ENCODE results near the gene SRXN1. TPM values are rescaled to one million over a fixed set of nuclear protein-coding genes. Genes with fewer than 3 reads are reported as not detected.

SRXN1 gene
- total RNA-seq, 5 donors from 2014 or later (not counting 1 experiment from before 2014, with no cell fraction given): 1.5 to 10.1 (median 7.3) TPM

- Histone ChIP-seq H3K27me3 (replicated peaks in 1 of 2; ENCODE audit: control insufficient read depth in 2 of 2, extremely low read depth in 1 of 2, insufficient read depth in 2 of 2, low read length in 1 of 2) (peaks cover 0 to 28% of the 10 kb centered on the region in 2 experiments), H3K27ac (ENCODE audit: low read length) (no peak overlapping the region), H3K9me3 (no peaks in the 10 kb centered on the region), H3K36me3 (ENCODE audit: control insufficient read depth in 2 of 2, extremely low read depth in 1 of 2, insufficient read depth in 1 of 2, low read length in 1 of 2) (no peaks in the 10 kb centered on the region), H3K4me1 (ENCODE audit: control insufficient read depth in 1 of 2, extremely low read depth in 1 of 2, insufficient read depth in 2 of 2, low read length in 2 of 2) (no peaks in the 10 kb centered on the region), H3K4me3 (ENCODE audit: control insufficient read depth in 1 of 2, extremely low read depth in 1 of 2, low read length in 1 of 2) (no peak overlapping the region)
- H3K36me3 Mint-ChIP-seq: no peaks in the 10 kb centered on the region
- H3K27me3 Mint-ChIP-seq: peaks cover 32 to 36% of the 10 kb centered on the region in 2 donors
- ATAC-seq (replicated peaks in 1 of 4) (no peak), DNase-seq (no peak)
- H3K4me3 Mint-ChIP-seq: no peak overlapping the region
- H3K4me1 Mint-ChIP-seq: no peaks in the 10 kb centered on the region
- H3K9me3 Mint-ChIP-seq: peaks cover 0 to 3% (median 0%) of the 10 kb centered on the region in 3 donors
- H3K27ac Mint-ChIP-seq: no peak overlapping the region
- ChIA-PET CTCF (no interaction called here), POLR2A (no interaction called here)
- WGBS (ENCODE audit: insufficient coverage): 84% methylated on average over 13 of the region's 13 CpGs
These were observed 35.8 kb upstream of the SRXN1 start for GRCh38 chr20:688809-689212.

GRCh38 chr20:687468-688203 is 34.6 kb upstream of the SRXN1 start:
- H3K4me1 ChIP-seq (ENCODE audit: control insufficient read depth in 1 of 2, extremely low read depth in 1 of 2, insufficient read depth in 2 of 2, low read length in 2 of 2): no peaks in the 10 kb centered on the region
- WGBS (ENCODE audit: insufficient coverage): 65% methylated on average over 3 of the region's 9 CpGs
- peaks cover 0 to 30% of the 10 kb centered on the region in 2 experiments for H3K27me3 ChIP-seq (replicated peaks in 1 of 2; ENCODE audit: control insufficient read depth in 2 of 2, extremely low read depth in 1 of 2, insufficient read depth in 2 of 2, low read length in 1 of 2)
- CTCF ChIA-PET: no interaction called here
- H3K27ac Mint-ChIP-seq: no peak overlapping the region
- H3K9me3 Mint-ChIP-seq: no peaks in the 10 kb centered on the region
- H3K9me3 ChIP-seq: no peaks in the 10 kb centered on the region
- ATAC-seq (replicated peaks in 1 of 4): no peak
- no peak overlapping the region for H3K27ac ChIP-seq (ENCODE audit: low read length)
- no peak overlapping the region for H3K4me3 Mint-ChIP-seq
- no peak for DNase-seq
- no peak overlapping the region for H3K4me3 ChIP-seq (ENCODE audit: control insufficient read depth in 1 of 2, extremely low read depth in 1 of 2, low read length in 1 of 2)
- no peaks in the 10 kb centered on the region for H3K36me3 ChIP-seq (ENCODE audit: control insufficient read depth in 2 of 2, extremely low read depth in 1 of 2, insufficient read depth in 1 of 2, low read length in 1 of 2)
- POLR2A ChIA-PET: no interaction called here
- no peaks in the 10 kb centered on the region for H3K36me3 Mint-ChIP-seq
- peaks cover 34 to 37% of the 10 kb centered on the region in 2 donors for H3K27me3 Mint-ChIP-seq
- H3K4me1 Mint-ChIP-seq: no peaks in the 10 kb centered on the region

GRCh38 chr20:684676-685319 is 31.8 kb upstream of the SRXN1 start:
- no peak overlapping the region for H3K27ac Mint-ChIP-seq
- no peaks in the 10 kb centered on the region for H3K36me3 ChIP-seq (ENCODE audit: control insufficient read depth in 2 of 2, extremely low read depth in 1 of 2, insufficient read depth in 1 of 2, low read length in 1 of 2)
- H3K36me3 Mint-ChIP-seq: no peaks in the 10 kb centered on the region
- ChIA-PET CTCF (no interaction called here), POLR2A (no interaction called here)
- no peaks in the 10 kb centered on the region for H3K9me3 ChIP-seq
- no peak overlapping the region for H3K27ac ChIP-seq (ENCODE audit: low read length)
- H3K4me3 Mint-ChIP-seq: no peak overlapping the region
- H3K27me3 ChIP-seq (replicated peaks in 1 of 2; ENCODE audit: control insufficient read depth in 2 of 2, extremely low read depth in 1 of 2, insufficient read depth in 2 of 2, low read length in 1 of 2): peaks cover 0 to 42% of the 10 kb centered on the region in 2 experiments
- no peaks in the 10 kb centered on the region for H3K4me1 ChIP-seq (ENCODE audit: control insufficient read depth in 1 of 2, extremely low read depth in 1 of 2, insufficient read depth in 2 of 2, low read length in 2 of 2)
- H3K4me1 Mint-ChIP-seq: no peaks in the 10 kb centered on the region
- H3K9me3 Mint-ChIP-seq: no peaks in the 10 kb centered on the region
- 50% methylated on average over 1 of the region's 4 CpGs for WGBS (ENCODE audit: insufficient coverage)
- DNase-seq: no peak
- peaks cover 39 to 58% of the 10 kb centered on the region in 2 donors for H3K27me3 Mint-ChIP-seq
- no peak for ATAC-seq (replicated peaks in 1 of 4)
- no peak overlapping the region for H3K4me3 ChIP-seq (ENCODE audit: control insufficient read depth in 1 of 2, extremely low read depth in 1 of 2, low read length in 1 of 2)

GRCh38 chr20:682123-682522 is 29.1 kb upstream of the SRXN1 start:
- peaks cover 5 to 44% of the 10 kb centered on the region in 2 experiments for H3K27me3 ChIP-seq (replicated peaks in 1 of 2; ENCODE audit: control insufficient read depth in 2 of 2, extremely low read depth in 1 of 2, insufficient read depth in 2 of 2, low read length in 1 of 2)
- H3K4me1 Mint-ChIP-seq: no peaks in the 10 kb centered on the region
- POLR2A ChIA-PET: no interaction called here
- H3K27ac ChIP-seq (ENCODE audit: low read length): no peak overlapping the region
- no peaks in the 10 kb centered on the region for H3K9me3 Mint-ChIP-seq
- H3K9me3 ChIP-seq: no peaks in the 10 kb centered on the region
- ATAC-seq (replicated peaks in 1 of 4): no peak
- peaks cover 53 to 62% of the 10 kb centered on the region in 2 donors for H3K27me3 Mint-ChIP-seq
- no CpG with 5 or more reads among the region's 1 CpG for WGBS (ENCODE audit: insufficient coverage)
- no peaks in the 10 kb centered on the region for H3K36me3 ChIP-seq (ENCODE audit: control insufficient read depth in 2 of 2, extremely low read depth in 1 of 2, insufficient read depth in 1 of 2, low read length in 1 of 2)
- H3K27ac Mint-ChIP-seq: no peak overlapping the region
- DNase-seq: no peak
- no peak overlapping the region for H3K4me3 Mint-ChIP-seq
- CTCF ChIA-PET: no interaction called here
- no peaks in the 10 kb centered on the region for H3K4me1 ChIP-seq (ENCODE audit: control insufficient read depth in 1 of 2, extremely low read depth in 1 of 2, insufficient read depth in 2 of 2, low read length in 2 of 2)
- H3K36me3 Mint-ChIP-seq: no peaks in the 10 kb centered on the region
- no peak overlapping the region for H3K4me3 ChIP-seq (ENCODE audit: control insufficient read depth in 1 of 2, extremely low read depth in 1 of 2, low read length in 1 of 2)

- CTCF ChIA-PET: no interaction called here
- ATAC-seq (replicated peaks in 1 of 4): no peak
These were observed 27.7 kb upstream of the SRXN1 start for GRCh38 chr20:680638-681187.

GRCh38 chr20:677957-678356 is 25.0 kb upstream of the SRXN1 start:
- Histone ChIP-seq H3K36me3 (ENCODE audit: control insufficient read depth in 2 of 2, extremely low read depth in 1 of 2, insufficient read depth in 1 of 2, low read length in 1 of 2) (no peaks in the 10 kb centered on the region), H3K9me3 (no peaks in the 10 kb centered on the region), H3K4me1 (ENCODE audit: control insufficient read depth in 1 of 2, extremely low read depth in 1 of 2, insufficient read depth in 2 of 2, low read length in 2 of 2) (peaks cover 0 to 23% of the 10 kb centered on the region in 2 experiments), H3K27ac (ENCODE audit: low read length) (no peak overlapping the region), H3K4me3 (ENCODE audit: control insufficient read depth in 1 of 2, extremely low read depth in 1 of 2, low read length in 1 of 2) (no peak overlapping the region), H3K27me3 (replicated peaks in 1 of 2; ENCODE audit: control insufficient read depth in 2 of 2, extremely low read depth in 1 of 2, insufficient read depth in 2 of 2, low read length in 1 of 2) (peaks cover 8 to 69% of the 10 kb centered on the region in 2 experiments)
- H3K4me1 Mint-ChIP-seq: peaks cover 4 to 10% (median 7%) of the 10 kb centered on the region in 3 donors
- H3K27me3 Mint-ChIP-seq: peaks cover 65 to 81% of the 10 kb centered on the region in 2 donors
- no peak overlapping the region for H3K27ac Mint-ChIP-seq
- no peaks in the 10 kb centered on the region for H3K36me3 Mint-ChIP-seq
- ATAC-seq (replicated peaks in 1 of 4) (no peak), DNase-seq (no peak)
- H3K4me3 Mint-ChIP-seq: no peak overlapping the region
- H3K9me3 Mint-ChIP-seq: no peaks in the 10 kb centered on the region
- ChIA-PET POLR2A (no interaction called here), CTCF (no interaction called here)
- 87% methylated on average over 4 of the region's 5 CpGs for WGBS (ENCODE audit: insufficient coverage)

More at GRCh38 chr20:680638-681187, 27.7 kb upstream of the SRXN1 start:
- H3K4me3 ChIP-seq (ENCODE audit: control insufficient read depth in 1 of 2, extremely low read depth in 1 of 2, low read length in 1 of 2): no peak overlapping the region
- Mint-ChIP-seq H3K36me3 (no peaks in the 10 kb centered on the region), H3K27me3 (peaks cover 54 to 70% of the 10 kb centered on the region in 2 donors), H3K9me3 (no peaks in the 10 kb centered on the region), H3K4me3 (no peak overlapping the region), H3K4me1 (peaks cover 3 to 8% (median 6%) of the 10 kb centered on the region in 3 donors), H3K27ac (no peak overlapping the region)
- no peaks in the 10 kb centered on the region for H3K9me3 ChIP-seq
- H3K27me3 ChIP-seq (replicated peaks in 1 of 2; ENCODE audit: control insufficient read depth in 2 of 2, extremely low read depth in 1 of 2, insufficient read depth in 2 of 2, low read length in 1 of 2): peaks cover 5 to 55% of the 10 kb centered on the region in 2 experiments
- peaks cover 0 to 12% of the 10 kb centered on the region in 2 experiments for H3K4me1 ChIP-seq (ENCODE audit: control insufficient read depth in 1 of 2, extremely low read depth in 1 of 2, insufficient read depth in 2 of 2, low read length in 2 of 2)
- POLR2A ChIA-PET: no interaction called here
- no CpG with 5 or more reads among the region's 2 CpGs for WGBS (ENCODE audit: insufficient coverage)
- H3K27ac ChIP-seq (ENCODE audit: low read length): no peak overlapping the region
- no peaks in the 10 kb centered on the region for H3K36me3 ChIP-seq (ENCODE audit: control insufficient read depth in 2 of 2, extremely low read depth in 1 of 2, insufficient read depth in 1 of 2, low read length in 1 of 2)
- DNase-seq: no peak

Measured in T-cell (primary cell).